Measurements from ENCODE around the gene RPTOR. TPM values are rescaled to one million over a fixed set of nuclear protein-coding genes. Genes with fewer than 3 reads are reported as not detected.

Gene RPTOR
- total RNA-seq, 1 experiment from 2014 or later = 46.2 TPM

- Histone ChIP-seq H4K20me1 (ENCODE audit: low read length) (no peaks in the 10 kb centered on the region), H3K36me3 (ENCODE audit: low read depth, low read length) (peaks cover 5% of the 10 kb centered on the region; the same call in 1 of the 2 replicates), H3K4me1 (ENCODE audit: insufficient read depth, low read length) (no peaks in the 10 kb centered on the region), H3F3A (ENCODE audit: low read length, unreplicated experiment) (no peaks in the 10 kb centered on the region), H3K79me2 (ENCODE audit: low read length) (no peaks in the 10 kb centered on the region), H3K9ac (ENCODE audit: low read length) (no peak overlapping the region), H3K27ac (ENCODE audit: low read length) (no peak overlapping the region), H3K9me3 (ENCODE audit: low read length) (no peaks in the 10 kb centered on the region), H2AFZ (ENCODE audit: low read length) (no peak overlapping the region), H3K4me3 (ENCODE audit: low read length) (no peak overlapping the region), H3K27me3 (ENCODE audit: low read length) (no peaks in the 10 kb centered on the region), H3K9me2 (replicated peaks; ENCODE audit: low read length) (no peaks in the 10 kb centered on the region), H3K4me2 (ENCODE audit: low read length) (no peak overlapping the region)
- no peak for DNase-seq
- no TSS peak for BruUV-seq (replicated peaks)
- TF ChIP-seq, protein P1, sequence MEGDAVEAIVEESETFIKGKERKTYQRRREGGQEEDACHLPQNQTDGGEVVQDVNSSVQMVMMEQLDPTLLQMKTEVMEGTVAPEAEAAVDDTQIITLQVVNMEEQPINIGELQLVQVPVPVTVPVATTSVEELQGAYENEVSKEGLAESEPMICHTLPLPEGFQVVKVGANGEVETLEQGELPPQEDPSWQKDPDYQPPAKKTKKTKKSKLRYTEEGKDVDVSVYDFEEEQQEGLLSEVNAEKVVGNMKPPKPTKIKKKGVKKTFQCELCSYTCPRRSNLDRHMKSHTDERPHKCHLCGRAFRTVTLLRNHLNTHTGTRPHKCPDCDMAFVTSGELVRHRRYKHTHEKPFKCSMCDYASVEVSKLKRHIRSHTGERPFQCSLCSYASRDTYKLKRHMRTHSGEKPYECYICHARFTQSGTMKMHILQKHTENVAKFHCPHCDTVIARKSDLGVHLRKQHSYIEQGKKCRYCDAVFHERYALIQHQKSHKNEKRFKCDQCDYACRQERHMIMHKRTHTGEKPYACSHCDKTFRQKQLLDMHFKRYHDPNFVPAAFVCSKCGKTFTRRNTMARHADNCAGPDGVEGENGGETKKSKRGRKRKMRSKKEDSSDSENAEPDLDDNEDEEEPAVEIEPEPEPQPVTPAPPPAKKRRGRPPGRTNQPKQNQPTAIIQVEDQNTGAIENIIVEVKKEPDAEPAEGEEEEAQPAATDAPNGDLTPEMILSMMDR (conservative IDR thresholded peaks at IDR 0.05; ENCODE audit: low read depth, low read length) = no peak
- TF ChIP-seq EZH2phosphoT487 (IDR thresholded peaks at IDR 0.05; ENCODE audit: borderline replicate concordance, low read length) (no peak), EZH2 (IDR thresholded peaks at IDR 0.05; ENCODE audit: low read length, unreplicated experiment) (no peak)
- intact Hi-C loops (cut with micrococcal nuclease) = no loop called here
- ChIA-PET POLR2A (ENCODE audit: unreplicated experiment) (no interaction called here), CTCF (no interaction called here)
- ATAC-seq = no peak
Observed at GRCh38 chr17:80884811-80885210, 340.2 kb downstream of the RPTOR start.

DNA sequence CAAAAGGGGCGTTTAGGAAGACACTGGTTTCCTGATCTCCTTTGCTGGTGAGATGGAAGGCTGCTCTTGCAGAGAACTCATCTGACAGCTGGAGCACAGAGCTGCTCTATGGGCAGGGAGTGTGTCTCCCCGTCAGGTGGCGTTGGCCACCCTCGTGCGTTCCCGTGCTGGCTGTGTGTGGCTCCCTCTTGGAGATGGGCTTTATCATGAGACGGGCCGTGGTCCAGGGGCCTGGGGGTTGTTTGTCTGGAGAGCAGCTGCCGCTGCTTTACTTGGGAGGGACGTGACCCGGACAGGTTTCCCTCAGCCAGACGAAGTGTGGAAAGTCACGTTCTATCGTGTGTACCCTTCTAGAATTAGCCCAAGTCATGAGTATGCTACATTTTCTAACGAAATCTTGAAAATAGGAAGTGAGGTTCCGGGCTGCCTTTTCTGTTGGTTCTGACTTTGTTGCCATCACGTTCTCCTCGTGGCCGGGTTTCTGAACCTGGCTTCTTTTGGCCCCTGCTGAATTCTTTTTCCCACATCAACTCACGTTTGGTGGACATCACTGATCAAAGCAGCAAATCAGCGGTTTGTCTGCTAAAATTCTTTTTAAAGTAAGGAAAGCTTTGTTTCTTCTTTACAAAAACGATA is 341.4 kb downstream of the RPTOR start:
- no peaks in the 10 kb centered on the region for H3K9me3 ChIP-seq (ENCODE audit: low read length)
- H3K36me3 ChIP-seq (ENCODE audit: low read depth, low read length) = peaks cover 5% of the 10 kb centered on the region; the same call in 1 of the 2 replicates
- H3K79me2 ChIP-seq (ENCODE audit: low read length) = no peaks in the 10 kb centered on the region
- H3F3A ChIP-seq (ENCODE audit: low read length, unreplicated experiment) = peaks cover 5% of the 10 kb centered on the region
- no peak for ATAC-seq
- H3K9me2 ChIP-seq (replicated peaks; ENCODE audit: low read length) = no peaks in the 10 kb centered on the region
- H3K4me3 ChIP-seq (ENCODE audit: low read length) = no peak overlapping the region
- ChIA-PET POLR2A (ENCODE audit: unreplicated experiment) (no interaction called here), CTCF (no interaction called here)
- no peak overlapping the region for H3K27ac ChIP-seq (ENCODE audit: low read length)
- H4K20me1 ChIP-seq (ENCODE audit: low read length) = no peaks in the 10 kb centered on the region
- no TSS peak for BruUV-seq (replicated peaks)
- H2AFZ ChIP-seq (ENCODE audit: low read length) = no peak overlapping the region
- TF ChIP-seq, protein P1 (conservative IDR thresholded peaks at IDR 0.05; ENCODE audit: low read depth, low read length) = no peak
- TF ChIP-seq EZH2phosphoT487 (IDR thresholded peaks at IDR 0.05; ENCODE audit: borderline replicate concordance, low read length) (no peak), EZH2 (IDR thresholded peaks at IDR 0.05; ENCODE audit: low read length, unreplicated experiment) (no peak)
- H3K27me3 ChIP-seq (ENCODE audit: low read length) = no peaks in the 10 kb centered on the region
- H3K9ac ChIP-seq (ENCODE audit: low read length) = no peak overlapping the region
- peaks cover 12% of the 10 kb centered on the region for H3K4me1 ChIP-seq (ENCODE audit: insufficient read depth, low read length)
- H3K4me2 ChIP-seq (ENCODE audit: low read length) = no peak overlapping the region
- intact Hi-C loops (cut with micrococcal nuclease) = no loop called here
- no peak for DNase-seq
